Spleen (tissue), 11 donors: ENCODE data around the gene PPP2R5B. TPM values are rescaled to one million over a fixed set of nuclear protein-coding genes. Genes with fewer than 3 reads are reported as not detected.
A peak's percentile ranks its signal among the peaks of the same experiment; 100 is the strongest.

ENCODE experiments used
- DNase-seq: peaks from one replicate; pipeline ENCODE4 v3.0.0-alpha.2; 2020
- H3K27ac ChIP-seq, 8 donors: fragments of 200-600 bp; sonication (generic) in 7 of 8; 1 replicate in 4 of 8; 2 replicates in 4 of 8; pipeline versions ENCODE4 v1.5.0 to v1.8.0; 2016 to 2021; ENCODE audit warnings: inconsistent platforms in 4 of 8, mild to moderate bottlenecking in 4 of 8, moderate library complexity in 1 of 8
- H3K27me3 ChIP-seq, 7 donors: fragments of 200-600 bp; sonication (generic) in 6 of 7; replicated peaks in 1 of 7; 1 replicate in 4 of 7; 2 replicates in 3 of 7; pipeline versions ENCODE4 v1.5.0 to v1.8.0; 2016 to 2021; ENCODE audit warnings: inconsistent platforms in 3 of 7, mild to moderate bottlenecking in 1 of 7
- H3K36me3 ChIP-seq, 6 donors: fragments of 200-600 bp; sonication (generic) in 5 of 6; 1 replicate in 4 of 6; 2 replicates in 2 of 6; pipeline versions ENCODE4 v1.5.0 to v1.8.0; 2016 to 2021; ENCODE audit warnings: inconsistent platforms in 2 of 6
- H3K4me1 ChIP-seq, 6 donors: fragments of 200-600 bp; sonication (generic) in 5 of 6; 1 replicate in 3 of 6; 2 replicates in 3 of 6; pipeline versions ENCODE4 v1.5.0 to v1.8.0; 2016 to 2021; ENCODE audit warnings: inconsistent platforms in 3 of 6
- H3K4me3 ChIP-seq, 8 donors: fragments of 200-600 bp; sonication (generic) in 7 of 8; 1 replicate in 4 of 8; 2 replicates in 4 of 8; pipeline versions ENCODE4 v1.5.0 to v1.8.0; 2016 to 2021; ENCODE audit warnings: inconsistent platforms in 4 of 8, mild to moderate bottlenecking in 4 of 8, moderate library complexity in 2 of 8
- H3K9me3 ChIP-seq, 8 donors: fragments of 200-600 bp; sonication (generic) in 7 of 8; 1 replicate in 4 of 8; 2 replicates in 4 of 8; pipeline versions ENCODE4 v1.5.0 to v1.8.0; 2016 to 2021; ENCODE audit warnings: inconsistent platforms in 4 of 8
- CTCF ChIP-seq, 11 experiments: fragments of 200-600 bp in 7 of 11; fragments of 450-650 bp in 4 of 11; sonication (generic) in 4 of 11; IDR thresholded peaks in 8 of 11; conservative IDR thresholded peaks in 3 of 11; 1 replicate in 7 of 11; 2 replicates in 4 of 11; pipeline versions ENCODE4 v1.4.0 to v1.8.0; 2016 to 2021; ENCODE audit warnings: antibody characterized with exemption in 11 of 11, inconsistent platforms in 4 of 11, mild to moderate bottlenecking in 1 of 11
- POLR2A ChIP-seq, 3 donors: fragments of 450-650 bp; IDR thresholded peaks; one replicate each; pipeline ENCODE4 v1.5.1; 2017; ENCODE audit warnings: antibody characterized with exemption in 3 of 3, mild to moderate bottlenecking in 1 of 3
- POLR2AphosphoS5 ChIP-seq, 3 donors: sonication (generic); formaldehyde crosslinking; IDR thresholded peaks; one replicate each; pipeline ENCODE4 v1.5.1; 2017; ENCODE audit warnings: antibody characterized with exemption in 3 of 3
- WGBS, 5 donors: extraction: QIAGEN DNeasy Blood & Tissue Kit in 3 of 5; methylation state at CpG; one replicate each; pipeline versions ENCODE4 v1.1.5 to v1.1.7; 2013 to 2018; 5-methylcytosine and 5-hydroxymethylcytosine counted together
- intact Hi-C: fragments of 100-400 bp; cut with DNase I; formaldehyde crosslinking; loops from one replicate; pipeline ENCODE4 v1.15.0; 2023; ENCODE audit warnings: low total_unique reads
- polyA plus RNA-seq, 3 donors: library from polyadenylated mRNA; stranded (reverse); fragments of 200-250 nt; gene quantifications; one replicate each; pipeline ENCODE4 v1.2.1, GENCODE V29; 2013
- total RNA-seq, 7 donors: library from RNA; depleted of rRNA in 3 of 7; stranded (reverse); fragments of >200 nt in 3 of 7; fragmentation: NEBNext Ultra II Directional in 4 of 7; extraction: Animal tissue kit (Norgen Biotek cat#: 25700) in 4 of 7; gene quantifications; one replicate each; pipeline versions ENCODE4 v1.1.0 to v1.2.1, GENCODE V29; 2016 to 2021
- donor health status: healthy with polysubstance abuse.
- donor health status: DM: no; HTN: no; CAD: no; lungs with moderate emphysema.
- donor health status: DM: no; HTN: no; CAD: no.
- donor health status: Bipolar disorder and iron deficiency.
- donor health status: healthy.
- donor health status: DM: no; HTN: no; CAD: no.
- donor health status: DM: yes; HTN: yes; CAD: no.

PPP2R5B gene
- total and polyA plus RNA-seq, 10 donors, result 10.8 to 45.1 (median 27.9) TPM

GRCh38 chr11:64888406-64888728, 36.1 kb upstream of the PPP2R5B start:
- Histone ChIP-seq H3K4me1 (peaks cover 16 to 79% (median 39%) of the 10 kb centered on the region in 6 donors), H3K27me3 (no peaks in the 10 kb centered on the region), H3K36me3 (no peaks in the 10 kb centered on the region), H3K9me3 (no peaks in the 10 kb centered on the region), H3K4me3 (peak overlapping the region in 5 of 8 donors; percentile 18 to 59 (median 25)), H3K27ac (peak overlapping the region in 7 of 8 donors; percentile 61 to 87 (median 76))
- DNase-seq, result no peak
- 65 to 77% (median 68%) methylated on average over 6 to 8 of the region's 8 CpGs for WGBS, 5 donors
- intact Hi-C loops, result no loop called here
- TF ChIP-seq POLR2A (IDR thresholded peaks at IDR 0.05) (no peak), CTCF (IDR thresholded peaks at IDR 0.05 in 8 of 11, conservative IDR thresholded peaks at IDR 0.05 in 3 of 11) (no peak), POLR2AphosphoS5 (IDR thresholded peaks at IDR 0.05) (no peak)

- DNase-seq, result no peak
- H3K36me3 ChIP-seq, result no peaks in the 10 kb centered on the region
- TF ChIP-seq POLR2AphosphoS5 (IDR thresholded peaks at IDR 0.05) (no peak), POLR2A (IDR thresholded peaks at IDR 0.05) (no peak), CTCF (IDR thresholded peaks at IDR 0.05 in 8 of 11, conservative IDR thresholded peaks at IDR 0.05 in 3 of 11) (no peak)
- H3K4me3 ChIP-seq, result no peak overlapping the region
- H3K27ac ChIP-seq, result peak overlapping the region in 3 of 8 donors; percentile 80 to 87 (median 85)
- intact Hi-C loops, result no loop called here
- WGBS, 5 donors, result 71 to 88% (median 75%) methylated on average over 9 of the region's 9 CpGs
- no peaks in the 10 kb centered on the region for H3K9me3 ChIP-seq
- H3K4me1 ChIP-seq, result peaks cover 20 to 79% (median 44%) of the 10 kb centered on the region in 6 donors
- no peaks in the 10 kb centered on the region for H3K27me3 ChIP-seq
Observed at GRCh38 chr11:64888729-64889511, 35.6 kb upstream of the PPP2R5B start.

GRCh38 chr11:64890522-64890939, 34.0 kb upstream of the PPP2R5B start:
- DNase-seq, result no peak
- intact Hi-C loops, result no loop called here
- Histone ChIP-seq H3K4me3 (no peak overlapping the region), H3K4me1 (peaks cover 26 to 73% (median 48%) of the 10 kb centered on the region in 6 donors), H3K27me3 (no peaks in the 10 kb centered on the region), H3K9me3 (no peaks in the 10 kb centered on the region), H3K27ac (no peak overlapping the region), H3K36me3 (peaks cover 0 to 12% (median 7%) of the 10 kb centered on the region in 6 donors)
- 92 to 96% (median 94%) methylated on average over 7 of the region's 7 CpGs for WGBS, 5 donors
- TF ChIP-seq POLR2A (IDR thresholded peaks at IDR 0.05) (no peak), CTCF (IDR thresholded peaks at IDR 0.05 in 8 of 11, conservative IDR thresholded peaks at IDR 0.05 in 3 of 11) (no peak), POLR2AphosphoS5 (IDR thresholded peaks at IDR 0.05) (no peak)

- Histone ChIP-seq H3K4me1 (peaks cover 26 to 65% (median 46%) of the 10 kb centered on the region in 6 donors), H3K27ac (no peak overlapping the region), H3K36me3 (peaks cover 0 to 20% (median 10%) of the 10 kb centered on the region in 6 donors), H3K4me3 (no peak overlapping the region), H3K27me3 (no peaks in the 10 kb centered on the region), H3K9me3 (no peaks in the 10 kb centered on the region)
- 91 to 96% (median 95%) methylated on average over 19 to 25 of the region's 25 CpGs for WGBS, 5 donors
- TF ChIP-seq CTCF (IDR thresholded peaks at IDR 0.05 in 8 of 11, conservative IDR thresholded peaks at IDR 0.05 in 3 of 11) (no peak), POLR2AphosphoS5 (IDR thresholded peaks at IDR 0.05) (no peak), POLR2A (IDR thresholded peaks at IDR 0.05) (no peak)
- intact Hi-C loops, result no loop called here
- DNase-seq, result no peak
Observed at GRCh38 chr11:64891215-64891848, 33.2 kb upstream of the PPP2R5B start.
